Liver (tissue), 9 donors: Measurements from ENCODE around the gene SEPTIN10. TPM values are rescaled to one million over a fixed set of nuclear protein-coding genes. Genes with fewer than 3 reads are reported as not detected.

Source experiments
- DNase-seq: peaks from one replicate; pipeline ENCODE4 v3.0.0-alpha.2; 2017; ENCODE audit warnings: low spot score
- H3K27ac ChIP-seq, 2 donors: one replicate each; pipeline ENCODE4 v1.7.0; 2013; ENCODE audit warnings: inconsistent platforms in 2 of 2, low read length in 2 of 2, control low read depth in 1 of 2, low read depth in 1 of 2, mild to moderate bottlenecking in 1 of 2
- H3K27me3 ChIP-seq, 4 donors: one replicate each; pipeline versions ENCODE4 v1.6.1 to v1.7.0; 2013; ENCODE audit warnings: low read length in 3 of 4, inconsistent platforms in 1 of 4, mild to moderate bottlenecking in 1 of 4, moderate library complexity in 1 of 4; ENCODE audit not compliant: control insufficient read depth in 4 of 4, insufficient read depth in 4 of 4
- H3K36me3 ChIP-seq, 4 donors: one replicate each; pipeline versions ENCODE4 v1.6.1 to v1.7.0; 2013; ENCODE audit warnings: low read length in 3 of 4, mild to moderate bottlenecking in 3 of 4, low read depth in 1 of 4, moderate library complexity in 1 of 4; ENCODE audit not compliant: control insufficient read depth in 4 of 4, insufficient read depth in 3 of 4
- H3K4me1 ChIP-seq, 4 donors: one replicate each; pipeline versions ENCODE4 v1.6.1 to v1.7.0; 2013; ENCODE audit warnings: low read length in 3 of 4, mild to moderate bottlenecking in 3 of 4, moderate library complexity in 1 of 4; ENCODE audit not compliant: control insufficient read depth in 4 of 4, insufficient read depth in 4 of 4
- H3K4me3 ChIP-seq, 3 donors: one replicate each; pipeline versions ENCODE4 v1.6.1 to v1.7.0; 2013; ENCODE audit warnings: low read length in 3 of 3, control low read depth in 1 of 3, low read depth in 1 of 3, mild to moderate bottlenecking in 1 of 3
- H3K9ac ChIP-seq, 2 donors: one replicate each; pipeline ENCODE4 v1.7.0; 2013; ENCODE audit warnings: low read length in 2 of 2, mild to moderate bottlenecking in 2 of 2, moderate library complexity in 2 of 2, control low read depth in 1 of 2, low read depth in 1 of 2
- H3K9me3 ChIP-seq, 4 donors: one replicate each; pipeline versions ENCODE4 v1.6.1 to v1.7.0; 2013; ENCODE audit warnings: low read length in 3 of 4; ENCODE audit not compliant: control insufficient read depth in 4 of 4
- CTCF ChIP-seq: fragments of 150-350 bp; IDR thresholded peaks from 2 replicates; pipeline ENCODE4 v1.5.1; 2017; ENCODE audit warnings: improper control_type of control experiment, low read depth, low read length; ENCODE audit not compliant: missing input control
- EGR1 ChIP-seq, 2 donors: IDR thresholded peaks; 2 replicates each; pipeline ENCODE4 v1.6.1; 2016 to 2018; ENCODE audit warnings: antibody characterized with exemption in 2 of 2, low read depth in 2 of 2
- FOXA1 ChIP-seq: IDR thresholded peaks from 2 replicates; pipeline ENCODE4 v1.6.1; 2016; ENCODE audit warnings: antibody characterized with exemption
- FOXA2 ChIP-seq: IDR thresholded peaks from 2 replicates; pipeline ENCODE4 v1.6.1; 2016; ENCODE audit warnings: antibody characterized with exemption
- GABPA ChIP-seq, 2 donors: IDR thresholded peaks in 1 of 2; conservative IDR thresholded peaks in 1 of 2; 2 replicates each; pipeline ENCODE4 v1.6.1; 2016; ENCODE audit warnings: antibody characterized with exemption in 2 of 2, mild to moderate bottlenecking in 1 of 2, moderate library complexity in 1 of 2
- HNF4A ChIP-seq, 2 donors: conservative IDR thresholded peaks; 2 replicates each; pipeline ENCODE4 v1.6.1; 2016; ENCODE audit warnings: antibody characterized with exemption in 2 of 2, mild to moderate bottlenecking in 2 of 2
- HNF4G ChIP-seq: IDR thresholded peaks from 2 replicates; pipeline ENCODE4 v1.6.1; 2016; ENCODE audit warnings: antibody characterized with exemption
- JUND ChIP-seq, 2 donors: IDR thresholded peaks; 2 replicates each; pipeline ENCODE4 v1.6.1; 2016; ENCODE audit warnings: antibody characterized with exemption in 2 of 2
- MAX ChIP-seq: IDR thresholded peaks from 2 replicates; pipeline ENCODE4 v1.6.1; 2016; ENCODE audit warnings: antibody characterized with exemption
- NR2F2 ChIP-seq: IDR thresholded peaks from 2 replicates; pipeline ENCODE4 v1.6.1; 2016; ENCODE audit warnings: antibody characterized with exemption
- RAD21 ChIP-seq, 2 donors: IDR thresholded peaks; 2 replicates each; pipeline ENCODE4 v1.6.1; 2016; ENCODE audit warnings: antibody characterized with exemption in 2 of 2, mild to moderate bottlenecking in 2 of 2
- RXRA ChIP-seq, 2 donors: IDR thresholded peaks; 2 replicates each; pipeline ENCODE4 v1.6.1; 2017 to 2018; ENCODE audit warnings: antibody characterized with exemption in 2 of 2, mild to moderate bottlenecking in 1 of 2
- SP1 ChIP-seq: IDR thresholded peaks from 2 replicates; pipeline ENCODE4 v1.6.1; 2018; ENCODE audit warnings: antibody characterized with exemption, mild to moderate bottlenecking
- TAF1 ChIP-seq: conservative IDR thresholded peaks from 2 replicates; pipeline ENCODE4 v1.6.1; 2016; ENCODE audit warnings: antibody characterized with exemption, mild to moderate bottlenecking
- YY1 ChIP-seq: IDR thresholded peaks from 2 replicates; pipeline ENCODE4 v1.6.1; 2016; ENCODE audit warnings: antibody characterized with exemption, mild to moderate bottlenecking
- ZBTB33 ChIP-seq: IDR thresholded peaks from 2 replicates; pipeline ENCODE4 v1.6.1; 2016; ENCODE audit warnings: antibody characterized with exemption
- polyA plus RNA-seq, 2 donors: library from polyadenylated mRNA; stranded (reverse) in 1 of 2; unstranded in 1 of 2; fragments of 200-250 nt in 1 of 2; fragments of >200 nt in 1 of 2; fragmentation: Nextera tagmentation in 1 of 2; extraction: Ambion mirVana in 1 of 2; gene quantifications; one replicate each; pipeline versions ENCODE4 v1.2.1 to v1.2.3, GENCODE V29; 2013 to 2015
- total RNA-seq, 2 donors: library from RNA; depleted of rRNA; stranded (reverse); fragments of >200 nt; gene quantifications; one replicate each; pipeline ENCODE4 v1.2.3, GENCODE V29; 2014
- TF ChIP-seq, protein P1 (sequence below): IDR thresholded peaks from 2 replicates; pipeline ENCODE4 v1.6.1; 2016; ENCODE audit warnings: antibody characterized with exemption, mild to moderate bottlenecking
- donor health status: healthy.
- donor health status: healthy.
- donor health status: healthy.
- donor health status: healthy.
- donor health status: healthy.

Gene SEPTIN10
- total and polyA plus RNA-seq, 4 donors: 19.6 to 35.9 (median 20.1) TPM

- Histone ChIP-seq H3K4me1 (peaks cover 0 to 12% (median 4%) of the 10 kb centered on the region in 4 donors), H3K9ac (peak overlapping the region in 1 of 2 donors; percentile 26), H3K27ac (peak overlapping the region in 1 of 2 donors; percentile 41), H3K4me3 (no peak overlapping the region), H3K9me3 (no peaks in the 10 kb centered on the region), H3K27me3 (no peaks in the 10 kb centered on the region), H3K36me3 (no peaks in the 10 kb centered on the region)
- TF ChIP-seq HNF4G (no peak), JUND (IDR thresholded peaks at IDR 0.05) (no peak), TAF1 (no peak), EGR1 (IDR thresholded peaks at IDR 0.05; ENCODE audit: low read depth in 2 of 2) (no peak), NR2F2 (no peak), MAX (no peak), FOXA1 (no peak), ZBTB33 (no peak), FOXA2 (no peak), GABPA (IDR thresholded peaks at IDR 0.05 in 1 of 2, conservative IDR thresholded peaks at IDR 0.05 in 1 of 2) (no peak), CTCF (peak; percentile 43), RXRA (IDR thresholded peaks at IDR 0.05) (peak in 1 of 2 donors; percentile 37), SP1 (no peak), RAD21 (IDR thresholded peaks at IDR 0.05) (peak; percentile 80 to 85), HNF4A (conservative IDR thresholded peaks at IDR 0.05) (no peak), YY1 (no peak)
- TF ChIP-seq, protein P1, sequence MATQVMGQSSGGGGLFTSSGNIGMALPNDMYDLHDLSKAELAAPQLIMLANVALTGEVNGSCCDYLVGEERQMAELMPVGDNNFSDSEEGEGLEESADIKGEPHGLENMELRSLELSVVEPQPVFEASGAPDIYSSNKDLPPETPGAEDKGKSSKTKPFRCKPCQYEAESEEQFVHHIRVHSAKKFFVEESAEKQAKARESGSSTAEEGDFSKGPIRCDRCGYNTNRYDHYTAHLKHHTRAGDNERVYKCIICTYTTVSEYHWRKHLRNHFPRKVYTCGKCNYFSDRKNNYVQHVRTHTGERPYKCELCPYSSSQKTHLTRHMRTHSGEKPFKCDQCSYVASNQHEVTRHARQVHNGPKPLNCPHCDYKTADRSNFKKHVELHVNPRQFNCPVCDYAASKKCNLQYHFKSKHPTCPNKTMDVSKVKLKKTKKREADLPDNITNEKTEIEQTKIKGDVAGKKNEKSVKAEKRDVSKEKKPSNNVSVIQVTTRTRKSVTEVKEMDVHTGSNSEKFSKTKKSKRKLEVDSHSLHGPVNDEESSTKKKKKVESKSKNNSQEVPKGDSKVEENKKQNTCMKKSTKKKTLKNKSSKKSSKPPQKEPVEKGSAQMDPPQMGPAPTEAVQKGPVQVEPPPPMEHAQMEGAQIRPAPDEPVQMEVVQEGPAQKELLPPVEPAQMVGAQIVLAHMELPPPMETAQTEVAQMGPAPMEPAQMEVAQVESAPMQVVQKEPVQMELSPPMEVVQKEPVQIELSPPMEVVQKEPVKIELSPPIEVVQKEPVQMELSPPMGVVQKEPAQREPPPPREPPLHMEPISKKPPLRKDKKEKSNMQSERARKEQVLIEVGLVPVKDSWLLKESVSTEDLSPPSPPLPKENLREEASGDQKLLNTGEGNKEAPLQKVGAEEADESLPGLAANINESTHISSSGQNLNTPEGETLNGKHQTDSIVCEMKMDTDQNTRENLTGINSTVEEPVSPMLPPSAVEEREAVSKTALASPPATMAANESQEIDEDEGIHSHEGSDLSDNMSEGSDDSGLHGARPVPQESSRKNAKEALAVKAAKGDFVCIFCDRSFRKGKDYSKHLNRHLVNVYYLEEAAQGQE: no peak
- DNase-seq: no peak
Observed at GRCh38 chr2:109662889-109663288, 49.1 kb upstream of the SEPTIN10 start.
